Activated CD8-positive, alpha-beta memory T cell treated with anti-CD3 and anti-CD28 coated beads for 36 hours (primary cell): ENCODE measurements around the gene BLOC1S5. TPM values are rescaled to one million over a fixed set of nuclear protein-coding genes. Genes with fewer than 3 reads are reported as not detected.
"Not testable (repeated sequence)": the region's sequence is repeated elsewhere in the genome, so short reads cannot be mapped to it uniquely, and the experiment has no call there.

Experiments
- CTCF ChIA-PET: fragments of 350-600 bp; sonication (Branson Sonifier 250); formaldehyde crosslinking; loops from one replicate; lab custom pipeline; 2021; ENCODE audit warnings: antibody characterized with exemption; lab: Charles Lee
- POLR2A ChIA-PET: fragments of 350-600 bp; sonication (Branson Sonifier 250); formaldehyde crosslinking; loops from one replicate; lab custom pipeline; 2021; ENCODE audit warnings: antibody characterized with exemption; lab: Charles Lee
- total RNA-seq, 2 experiments: library from RNA; stranded (reverse); gene quantifications; one replicate each; pipeline ENCODE4 v1.2.3, GENCODE V29; 2021

Gene BLOC1S5
- total RNA-seq, 2 experiments from 2014 or later = 21.4 to 22.6 TPM

DNA sequence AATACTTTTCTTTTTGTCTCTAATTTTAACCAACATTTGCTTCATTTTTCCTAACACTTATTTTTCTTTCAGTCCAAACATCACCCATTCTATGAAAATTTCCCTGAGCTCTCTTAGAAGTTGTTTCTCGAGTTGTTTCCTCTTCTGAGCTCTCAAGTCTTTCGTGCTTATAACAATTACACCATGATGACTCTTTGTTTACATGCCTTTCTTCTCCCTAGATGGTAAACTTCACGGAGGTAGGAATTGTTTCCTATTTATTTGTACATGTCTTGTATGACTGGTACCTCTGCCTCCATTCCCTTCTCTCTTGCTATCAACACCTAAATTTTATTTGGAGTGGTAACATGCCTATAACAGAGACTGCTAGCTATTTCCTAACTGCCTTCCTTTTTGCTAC lies 6.4 kb downstream of the BLOC1S5 start:
- ChIA-PET POLR2A (no interaction called here), CTCF (interaction anchor here (0.9 to 1.7 kb wide), 2 partner anchors 12 to 335 kb away, joined by 3 to 10 read pairs; no protein-coding TSS in a partner anchor)

GRCh38 chr6:8057263-8057662 lies 6.9 kb downstream of the BLOC1S5 start:
- POLR2A ChIA-PET = no interaction called here

DNA sequence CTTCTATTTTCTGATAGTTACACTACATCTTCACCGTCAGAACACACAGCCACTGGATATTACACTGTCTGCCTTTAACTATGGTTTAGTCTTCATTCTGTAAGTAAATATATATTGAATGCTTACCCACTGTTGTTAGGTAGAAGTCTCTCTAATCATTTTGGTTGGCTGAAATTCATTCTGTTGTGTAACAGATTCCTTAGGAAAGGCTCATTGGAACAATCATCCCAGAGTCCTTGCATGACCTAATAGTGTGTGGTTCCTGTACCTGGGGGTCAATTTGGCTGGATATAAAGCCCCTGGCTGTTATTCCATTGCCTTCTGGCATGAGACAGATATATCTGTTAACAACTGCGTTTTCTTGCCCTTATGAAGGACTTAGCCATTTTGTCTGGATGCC lies 9.9 kb downstream of the BLOC1S5 start:
- ChIA-PET POLR2A (no interaction called here), CTCF (no interaction called here)

More at GRCh38 chr6:8057263-8057662, 6.9 kb downstream of the BLOC1S5 start:
- CTCF ChIA-PET = no interaction called here

- POLR2A ChIA-PET = no interaction called here
Measured at GRCh38 chr6:8047541-8048292, 16.5 kb downstream of the BLOC1S5 start.

DNA sequence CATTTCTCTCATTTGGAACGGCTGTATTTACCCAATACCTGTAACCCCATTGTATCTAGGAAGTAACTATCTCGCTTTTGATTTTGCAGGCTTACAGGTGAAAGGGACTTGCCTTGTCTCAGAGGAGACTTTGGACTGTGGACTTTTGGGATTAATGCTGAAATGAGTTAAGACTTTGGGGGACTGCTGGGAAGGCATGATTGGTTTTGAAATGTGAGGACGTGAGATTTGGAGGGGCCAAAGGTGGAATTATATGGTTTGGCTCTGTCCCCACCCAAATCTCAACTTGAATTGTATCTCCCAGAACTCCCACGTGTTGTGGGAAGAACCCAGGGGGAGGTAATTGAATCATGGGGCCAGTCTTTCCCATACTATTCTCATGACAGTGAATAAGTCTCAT lies 18.4 kb downstream of the BLOC1S5 start:
- POLR2A ChIA-PET, CTCF ChIA-PET: not testable (repeated sequence)

More at GRCh38 chr6:8047541-8048292, 16.5 kb downstream of the BLOC1S5 start:
- CTCF ChIA-PET = interaction anchor here (1.0 kb wide), 1 partner anchor 11 kb away, joined by 3 read pairs; no protein-coding TSS in a partner anchor

GRCh38 chr6:8043221-8043620 lies 21.0 kb downstream of the BLOC1S5 start:
- POLR2A ChIA-PET = no interaction called here
- CTCF ChIA-PET = no interaction called here

DNA sequence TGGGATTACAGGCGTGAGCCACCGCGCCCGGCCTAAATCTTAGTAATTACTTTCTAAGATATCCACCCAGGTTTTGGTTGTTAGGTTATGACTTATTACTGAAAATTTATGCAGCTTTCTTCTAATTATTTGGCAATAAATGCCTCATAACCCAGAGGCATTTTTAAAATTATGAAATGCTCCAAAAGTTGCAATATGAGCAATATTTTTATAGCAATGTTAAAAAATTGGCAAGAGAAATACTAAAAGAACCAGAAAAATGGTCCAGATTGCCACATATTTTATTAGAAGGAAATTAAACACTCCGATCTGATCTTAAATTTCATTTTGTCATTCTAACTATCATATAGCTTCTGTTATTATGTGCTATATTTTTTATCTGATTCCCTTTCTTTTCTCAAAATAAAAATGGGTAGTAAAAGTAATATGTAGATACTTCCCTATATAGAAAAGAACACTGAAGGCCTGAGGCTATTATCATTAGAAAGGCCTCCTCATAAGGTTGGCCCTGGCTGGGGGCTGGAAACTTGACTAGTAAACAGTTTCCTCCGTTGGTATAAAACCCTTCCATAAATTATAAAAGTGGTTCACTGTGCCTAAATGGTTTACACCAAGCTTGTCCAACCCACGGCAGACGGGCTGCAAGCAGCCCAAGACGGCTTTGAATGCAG lies 22.1 kb downstream of the BLOC1S5 start:
- ChIA-PET POLR2A (no interaction called here), CTCF (interaction anchor here (0.6 kb wide), 1 partner anchor 56 kb away, joined by 3 read pairs; no protein-coding TSS in a partner anchor)

GRCh38 chr6:8034107-8034506 lies 30.1 kb downstream of the BLOC1S5 start:
- CTCF ChIA-PET, POLR2A ChIA-PET: not testable (repeated sequence)

GRCh38 chr6:8030920-8031319 lies 33.3 kb downstream of the BLOC1S5 start:
- ChIA-PET POLR2A (no interaction called here), CTCF (no interaction called here)

DNA sequence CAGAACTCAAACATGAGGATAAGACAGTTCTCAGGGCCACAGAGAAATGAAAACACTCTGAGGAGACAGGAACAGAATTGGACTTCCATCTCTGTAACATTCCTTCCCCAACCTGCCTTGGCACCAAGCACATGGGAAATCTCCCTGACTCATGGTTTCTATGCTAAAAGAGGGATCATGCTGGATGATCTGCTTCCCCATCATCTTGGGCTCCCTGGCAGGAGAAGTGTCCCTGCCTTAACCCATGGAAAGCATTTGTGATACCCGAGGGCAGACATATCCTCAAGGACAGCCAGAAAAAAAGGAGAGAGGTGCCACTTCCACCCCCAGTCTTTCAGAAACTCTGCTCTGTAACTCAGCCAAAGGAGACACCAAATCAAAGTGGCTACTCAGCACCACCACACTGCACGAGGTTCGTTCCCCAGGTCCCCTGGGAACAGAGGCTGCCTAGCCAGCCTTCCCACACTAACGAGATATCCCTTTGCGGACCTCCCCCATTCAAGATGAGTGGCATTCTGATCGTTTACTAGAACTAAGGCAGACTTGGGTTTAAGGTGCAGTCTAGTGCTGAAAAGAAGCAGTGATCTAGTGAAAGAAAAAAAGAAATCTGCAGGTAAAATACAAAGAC lies 34.8 kb downstream of the BLOC1S5 start:
- ChIA-PET POLR2A (no interaction called here), CTCF (no interaction called here)

GRCh38 chr6:8027965-8028651 lies 36.1 kb downstream of the BLOC1S5 start:
- ChIA-PET POLR2A (no interaction called here), CTCF (no interaction called here)

- CTCF ChIA-PET = no interaction called here
- POLR2A ChIA-PET = no interaction called here
Measured at GRCh38 chr6:8026800-8027199, 37.4 kb downstream of the BLOC1S5 start.

DNA sequence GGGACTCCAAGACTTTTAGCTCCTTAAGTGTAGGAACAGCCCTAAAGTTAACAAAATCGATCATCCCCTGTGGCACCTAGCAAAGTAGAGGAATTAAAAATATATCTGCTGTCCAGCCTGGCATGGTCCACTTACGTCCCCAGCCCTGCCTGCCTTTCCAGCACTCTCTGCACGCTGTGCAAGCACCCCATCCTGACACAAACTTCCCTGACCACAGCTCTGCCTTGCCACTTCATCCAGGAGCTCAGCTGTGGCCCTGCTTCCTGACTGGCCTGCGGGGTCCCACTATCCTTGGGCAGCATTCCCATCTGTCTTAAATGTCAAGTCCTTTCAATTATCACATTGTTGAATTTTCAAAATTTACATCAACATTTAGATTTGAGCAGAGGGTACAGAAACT lies 39.0 kb downstream of the BLOC1S5 start:
- ChIA-PET POLR2A (no interaction called here), CTCF (no interaction called here)

DNA sequence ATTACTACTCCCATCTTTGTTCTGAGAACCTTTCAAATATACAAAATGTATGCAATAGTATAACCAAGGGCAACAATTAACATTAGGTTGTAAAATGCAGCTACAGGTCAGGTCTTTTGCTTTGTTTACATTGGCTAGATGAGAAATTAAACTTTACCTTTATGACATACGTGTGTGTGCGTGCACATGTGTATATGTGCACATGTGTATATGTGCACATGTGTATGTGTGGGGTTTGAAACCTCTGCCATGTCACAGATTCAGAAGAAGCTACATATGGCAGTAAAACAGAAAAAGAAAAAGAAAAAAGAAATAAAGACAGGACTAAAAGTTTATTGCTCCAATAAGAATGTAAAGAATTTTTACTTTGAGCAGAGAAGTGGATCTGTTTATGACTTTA lies 40.6 kb downstream of the BLOC1S5 start:
- CTCF ChIA-PET = no interaction called here

GRCh38 chr6:8020083-8020482 lies 44.1 kb downstream of the BLOC1S5 start:
- ChIA-PET CTCF (no interaction called here), POLR2A (no interaction called here)

More for the DNA sequence above, 40.6 kb downstream of the BLOC1S5 start:
- POLR2A ChIA-PET = no interaction called here

GRCh38 chr6:8017705-8018104 lies 46.5 kb downstream of the BLOC1S5 start:
- POLR2A ChIA-PET = no interaction called here
- CTCF ChIA-PET = no interaction called here

DNA sequence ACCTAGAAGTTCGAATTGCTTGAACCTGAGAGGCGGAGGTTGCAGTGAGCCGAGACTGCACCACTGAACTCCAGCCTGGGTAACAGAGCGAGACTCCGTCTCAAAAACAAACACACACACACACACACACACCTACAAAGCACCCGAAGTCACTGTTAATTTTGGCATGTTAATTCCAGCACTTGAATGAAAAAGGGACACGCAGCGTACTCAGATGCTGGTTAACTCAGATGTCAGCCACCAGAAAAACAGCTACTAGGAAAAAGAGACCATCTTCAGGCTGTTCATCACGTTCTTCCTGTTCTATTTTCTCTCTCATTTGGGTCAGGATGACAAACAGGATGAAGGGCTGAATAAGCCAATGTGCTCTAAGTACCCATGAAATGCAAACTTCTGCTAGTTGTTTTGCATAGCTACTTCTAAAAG lies 46.9 kb downstream of the BLOC1S5 start:
- ChIA-PET CTCF (no interaction called here), POLR2A (no interaction called here)

- ChIA-PET CTCF (no interaction called here), POLR2A (no interaction called here)
Measured at GRCh38 chr6:8014947-8015346, 49.2 kb downstream of the BLOC1S5 start.

GRCh38 chr6:8013763-8014162 lies 50.4 kb downstream of the BLOC1S5 start:
- POLR2A ChIA-PET = interaction anchor here (0.7 kb wide), 1 partner anchor 9 kb away, joined by 7 read pairs; no protein-coding TSS in a partner anchor
- CTCF ChIA-PET = interaction anchor here (0.6 kb wide), 2 partner anchors 46 to 1332 kb away, joined by 3 to 4 read pairs; no protein-coding TSS in a partner anchor
